ENCODE data around the gene TICAM1.

Gene TICAM1

DNA sequence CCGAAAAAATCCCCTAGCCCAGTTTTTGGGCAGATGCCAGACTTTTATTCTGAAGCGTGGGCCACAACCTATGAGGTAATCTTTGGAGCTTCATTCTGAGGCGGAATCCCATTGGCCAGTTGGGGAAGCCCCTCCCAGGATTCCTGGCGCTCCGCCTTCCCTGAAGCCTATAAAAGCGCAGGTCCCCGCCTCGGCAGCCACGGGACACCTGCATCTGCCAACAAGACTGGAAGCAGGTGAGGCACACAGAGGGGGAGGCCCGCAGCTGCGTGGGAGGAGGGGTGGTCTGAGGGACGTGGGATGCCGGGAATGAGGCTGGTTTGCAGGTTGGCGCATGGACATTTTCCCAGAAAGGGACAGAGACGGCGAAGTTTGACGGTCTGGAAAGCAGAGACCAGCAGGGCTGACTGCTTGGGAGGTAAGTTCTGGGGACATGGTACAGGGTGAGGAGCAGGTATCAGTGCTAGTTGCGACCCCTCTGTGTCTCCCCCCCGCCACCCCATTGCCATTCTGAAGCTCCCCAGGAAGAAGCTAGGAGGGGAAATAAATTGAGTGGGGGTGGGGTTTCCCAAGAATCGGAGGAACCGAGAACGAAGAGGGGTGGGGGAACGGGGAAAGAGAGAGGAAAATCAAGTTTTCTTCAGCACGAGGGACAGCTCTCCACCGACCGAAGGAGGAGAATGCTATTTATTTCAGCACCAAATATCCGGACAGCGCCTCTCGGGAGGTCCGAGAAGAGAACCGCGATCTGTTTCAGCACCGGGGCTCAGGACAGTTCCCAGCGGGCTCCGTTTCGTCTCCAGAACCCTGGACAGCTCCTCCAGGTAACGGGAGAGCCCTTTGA, 62.4 kb downstream of the TICAM1 start:
- peak; percentile 96 for DNase-seq

Measured in NCI-H1436 (cell line).